ENCODE measurements around the gene ZNF684. TPM values are rescaled to one million over a fixed set of nuclear protein-coding genes. Genes with fewer than 3 reads are reported as not detected.

Gene ZNF684
- total and polyA plus RNA-seq, 2 of the 8 experiments (the other 6 are each of a cell fraction or from before 2014, with no cell fraction given): 2.4 to 9.3 TPM

DNA sequence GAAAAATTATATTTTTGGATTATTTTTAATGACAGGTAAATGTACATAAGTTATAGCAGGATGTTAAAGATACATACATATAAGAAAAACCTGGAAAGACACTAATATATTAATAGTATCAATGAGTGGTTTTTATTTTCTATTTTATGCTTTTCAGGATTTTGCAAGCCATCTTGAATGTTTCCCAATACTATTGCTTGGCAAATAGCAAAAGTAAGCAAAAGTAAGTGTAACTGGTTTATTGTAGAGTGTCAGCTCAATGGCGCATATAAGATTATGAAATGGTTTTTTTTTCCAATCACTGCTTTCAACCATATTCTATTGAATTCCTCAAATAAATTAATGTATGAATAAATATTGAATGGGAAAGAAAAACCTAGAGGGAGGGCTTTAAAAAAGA, 36.4 kb downstream of the ZNF684 start:
- Histone ChIP-seq H3K79me1 (ENCODE audit: low read depth, low read length) (no peaks in the 10 kb centered on the region), H3K36me3 (ENCODE audit: control insufficient read depth in 2 of 4, insufficient read depth in 4 of 4, low read length in 3 of 4) (no peaks in the 10 kb centered on the region), H3K4me3 (ENCODE audit: extremely low read depth in 1 of 4, insufficient read depth in 2 of 4, low read depth in 3 of 4, low read length in 4 of 4) (no peak overlapping the region), H2BK5ac (ENCODE audit: low read depth, low read length) (no peak overlapping the region), H4K20me1 (replicated peaks in 1 of 2; ENCODE audit: control insufficient read depth in 1 of 2, insufficient read depth in 2 of 2, low read length in 2 of 2) (no peaks in the 10 kb centered on the region), H3K27me3 (replicated peaks in 1 of 4; ENCODE audit: control insufficient read depth in 3 of 4, extremely low read depth in 1 of 4, insufficient read depth in 3 of 4, low read length in 3 of 4) (no peaks in the 10 kb centered on the region), H3K23me2 (ENCODE audit: low read depth, low read length) (no peaks in the 10 kb centered on the region), H3K9ac (replicated peaks in 1 of 4; ENCODE audit: extremely low read depth in 1 of 4, low read depth in 3 of 4, low read length in 3 of 4) (no peak overlapping the region), H2BK20ac (ENCODE audit: low read length) (no peak overlapping the region), H2AK5ac (ENCODE audit: low read depth, low read length) (no peak overlapping the region), H3K27ac (ENCODE audit: low read depth, low read length) (no peak overlapping the region), H2AFZ (ENCODE audit: low read length) (no peak overlapping the region), H3K4me2 (ENCODE audit: insufficient read depth in 1 of 2, low read depth in 2 of 2, low read length in 2 of 2) (no peak overlapping the region), H4K5ac (ENCODE audit: insufficient read length, low read depth, low read length) (no peak overlapping the region), H3K18ac (ENCODE audit: extremely low read depth, low read length) (no peak overlapping the region), H2BK12ac (ENCODE audit: low read depth, low read length) (no peak overlapping the region), H4K8ac (ENCODE audit: extremely low read depth, insufficient read depth, low read length) (no peak overlapping the region), H2BK120ac (replicated peaks; ENCODE audit: low read depth, low read length) (no peak overlapping the region), H2BK15ac (ENCODE audit: low read length) (no peak overlapping the region), H3K79me2 (ENCODE audit: control insufficient read depth in 1 of 2, insufficient read depth in 2 of 2, low read length in 2 of 2) (no peaks in the 10 kb centered on the region), H3K14ac (ENCODE audit: insufficient read length) (no peak overlapping the region), H3K9me3 (ENCODE audit: insufficient read depth in 2 of 2, low read depth in 1 of 2, low read length in 1 of 2) (no peaks in the 10 kb centered on the region), H4K91ac (replicated peaks; ENCODE audit: insufficient read length, low read length) (no peak overlapping the region), H3K23ac (ENCODE audit: insufficient read length) (no peak overlapping the region), H3K56ac (replicated peaks; ENCODE audit: insufficient read length, low read depth, low read length) (no peak overlapping the region), H3K4me1 (replicated peaks in 1 of 4; ENCODE audit: control insufficient read depth in 3 of 4, insufficient read depth in 4 of 4, low read length in 3 of 4) (no peaks in the 10 kb centered on the region), H3K4ac (replicated peaks; ENCODE audit: insufficient read length, low read depth, low read length) (no peak overlapping the region)
- 88% methylated on average over 1 of the region's 1 CpG; no CpG with 5 or more reads in 1 of the 2 experiments for WGBS, 2 experiments (ENCODE audit: extremely low coverage in 1 of 2, insufficient coverage in 1 of 2, insufficient read length in 1 of 2, insufficient replicate concordance in 2 of 2, low coverage in 1 of 2, low lambda C conversion rate in 2 of 2, missing lambda C conversion rate in 1 of 2)
- DNase-seq (ENCODE audit: low read depth in 1 of 2, low spot score in 2 of 2): no peak
- TF ChIP-seq CBX8 (IDR thresholded peaks at IDR 0.05; ENCODE audit: borderline replicate concordance, low read depth, low read length) (no peak), SUZ12 (IDR thresholded peaks at IDR 0.05; ENCODE audit: low read length) (no peak), RBBP5 (IDR thresholded peaks at IDR 0.05; ENCODE audit: borderline replicate concordance, low read depth, low read length) (no peak), NANOG (IDR thresholded peaks at IDR 0.05; ENCODE audit: insufficient read depth, low read depth, low read length, poor library complexity, severe bottlenecking) (no peak), POU5F1 (IDR thresholded peaks at IDR 0.05; ENCODE audit: low read depth, low read length) (no peak), RNF2 (IDR thresholded peaks at IDR 0.05; ENCODE audit: borderline replicate concordance, low read depth, low read length, missing control alignments, poor library complexity, severe bottlenecking) (no peak), SP2 (IDR thresholded peaks at IDR 0.05; ENCODE audit: low read length) (no peak)
- POLR2A ChIA-PET (ENCODE audit: partially characterized antibody): no interaction called here
- no peak for FAIRE-seq
- CTCF ChIA-PET (ENCODE audit: partially characterized antibody): no interaction called here

Data from H1 (cell line).